Neural cell (in vitro differentiated cells): ENCODE data around the gene THRSP.

Experiments
- CTCF ChIP-seq: fragments of 450-650 bp; IDR thresholded peaks from 2 replicates; pipeline ENCODE4 v1.5.1; 2014; ENCODE audit warnings: antibody characterized with exemption, mild to moderate bottlenecking, moderate library complexity; ENCODE audit not compliant: poor library complexity, severe bottlenecking
- EP300 ChIP-seq: fragments of 450-650 bp; conservative IDR thresholded peaks from 2 replicates; pipeline ENCODE4 v1.6.1; 2014; ENCODE audit warnings: antibody characterized with exemption, mild to moderate bottlenecking, moderate library complexity; ENCODE audit not compliant: poor library complexity, severe bottlenecking
- EZH2 ChIP-seq: fragments of 200-600, 300-800 bp; shearing (Covaris generic), sonication (generic); IDR thresholded peaks from 2 replicates; pipeline ENCODE4 v1.6.1; 2014; ENCODE audit warnings: antibody characterized with exemption, low read length, borderline replicate concordance, mild to moderate bottlenecking; ENCODE audit not compliant: insufficient read depth, poor library complexity, severe bottlenecking
- MXI1 ChIP-seq: fragments of 450-650 bp; conservative IDR thresholded peaks from 2 replicates; pipeline ENCODE4 v1.6.1; 2014; ENCODE audit warnings: antibody characterized with exemption, mild to moderate bottlenecking; ENCODE audit not compliant: poor library complexity, severe bottlenecking
- POLR2AphosphoS5 ChIP-seq: IDR thresholded peaks from 2 replicates; pipeline ENCODE4 v1.6.1; 2012
- TAF1 ChIP-seq: IDR thresholded peaks from 2 replicates; pipeline ENCODE4 v1.6.1; 2012; ENCODE audit warnings: low read depth

- TF ChIP-seq EZH2: no peak
- no peak for TF ChIP-seq TAF1
- TF ChIP-seq CTCF: no peak
- TF ChIP-seq POLR2AphosphoS5: no peak
- TF ChIP-seq EP300: no peak
- no peak for TF ChIP-seq MXI1
Observed at GRCh38 chr11:78063440-78064181, at the start of gene THRSP.
